ENCODE measurements around the gene JARID2. TPM values are rescaled to one million over a fixed set of nuclear protein-coding genes. Genes with fewer than 3 reads are reported as not detected.

Gene JARID2
- total RNA-seq, 1 experiment from 2014 or later: 180 TPM

DNA sequence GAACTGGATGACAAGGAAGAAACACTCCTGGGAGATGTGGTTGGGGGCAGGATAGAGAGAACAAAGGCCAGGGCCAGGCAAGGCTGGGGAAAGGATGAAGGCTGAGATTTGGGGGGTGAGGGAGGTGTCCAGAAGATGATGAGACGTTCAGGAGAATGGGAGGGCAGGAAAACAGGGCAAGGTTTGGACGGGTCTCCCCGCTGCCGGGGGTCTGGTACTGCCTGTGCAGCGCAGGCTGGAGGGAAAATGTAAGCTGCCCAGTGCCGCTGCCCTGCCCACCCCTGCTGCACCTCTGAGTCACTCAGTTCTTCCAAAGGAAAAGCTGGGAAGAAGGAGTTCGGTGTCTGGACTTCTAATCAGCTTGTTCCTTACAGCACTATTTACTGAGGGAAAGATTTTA lies 286.1 kb downstream of the JARID2 start:
- no peak for DNase-seq (ENCODE audit: low spot score)
- CTCF ChIA-PET: no interaction called here
- TF ChIP-seq, protein P1, sequence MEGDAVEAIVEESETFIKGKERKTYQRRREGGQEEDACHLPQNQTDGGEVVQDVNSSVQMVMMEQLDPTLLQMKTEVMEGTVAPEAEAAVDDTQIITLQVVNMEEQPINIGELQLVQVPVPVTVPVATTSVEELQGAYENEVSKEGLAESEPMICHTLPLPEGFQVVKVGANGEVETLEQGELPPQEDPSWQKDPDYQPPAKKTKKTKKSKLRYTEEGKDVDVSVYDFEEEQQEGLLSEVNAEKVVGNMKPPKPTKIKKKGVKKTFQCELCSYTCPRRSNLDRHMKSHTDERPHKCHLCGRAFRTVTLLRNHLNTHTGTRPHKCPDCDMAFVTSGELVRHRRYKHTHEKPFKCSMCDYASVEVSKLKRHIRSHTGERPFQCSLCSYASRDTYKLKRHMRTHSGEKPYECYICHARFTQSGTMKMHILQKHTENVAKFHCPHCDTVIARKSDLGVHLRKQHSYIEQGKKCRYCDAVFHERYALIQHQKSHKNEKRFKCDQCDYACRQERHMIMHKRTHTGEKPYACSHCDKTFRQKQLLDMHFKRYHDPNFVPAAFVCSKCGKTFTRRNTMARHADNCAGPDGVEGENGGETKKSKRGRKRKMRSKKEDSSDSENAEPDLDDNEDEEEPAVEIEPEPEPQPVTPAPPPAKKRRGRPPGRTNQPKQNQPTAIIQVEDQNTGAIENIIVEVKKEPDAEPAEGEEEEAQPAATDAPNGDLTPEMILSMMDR (IDR thresholded peaks at IDR 0.05): no peak
- TF ChIP-seq, protein P2, sequence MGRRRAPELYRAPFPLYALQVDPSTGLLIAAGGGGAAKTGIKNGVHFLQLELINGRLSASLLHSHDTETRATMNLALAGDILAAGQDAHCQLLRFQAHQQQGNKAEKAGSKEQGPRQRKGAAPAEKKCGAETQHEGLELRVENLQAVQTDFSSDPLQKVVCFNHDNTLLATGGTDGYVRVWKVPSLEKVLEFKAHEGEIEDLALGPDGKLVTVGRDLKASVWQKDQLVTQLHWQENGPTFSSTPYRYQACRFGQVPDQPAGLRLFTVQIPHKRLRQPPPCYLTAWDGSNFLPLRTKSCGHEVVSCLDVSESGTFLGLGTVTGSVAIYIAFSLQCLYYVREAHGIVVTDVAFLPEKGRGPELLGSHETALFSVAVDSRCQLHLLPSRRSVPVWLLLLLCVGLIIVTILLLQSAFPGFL (CRISPR knock-in tag; IDR thresholded peaks at IDR 0.05; ENCODE audit: borderline replicate concordance): no peak
- TF ChIP-seq RELA (CRISPR knock-in tag; IDR thresholded peaks at IDR 0.05; ENCODE audit: borderline replicate concordance) (no peak), SMAD3 (CRISPR knock-in tag; IDR thresholded peaks at IDR 0.05; ENCODE audit: borderline replicate concordance) (no peak), KAT7 (CRISPR knock-in tag; IDR thresholded peaks at IDR 0.05; ENCODE audit: borderline replicate concordance) (no peak), OVOL2 (CRISPR knock-in tag; IDR thresholded peaks at IDR 0.05; ENCODE audit: borderline replicate concordance) (no peak), MLX (CRISPR knock-in tag; IDR thresholded peaks at IDR 0.05) (no peak), ZNF232 (CRISPR knock-in tag; IDR thresholded peaks at IDR 0.05) (no peak), FOXP4 (CRISPR knock-in tag; IDR thresholded peaks at IDR 0.05) (no peak), JUN (CRISPR knock-in tag; IDR thresholded peaks at IDR 0.05) (no peak), NR1H2 (CRISPR knock-in tag; IDR thresholded peaks at IDR 0.05) (no peak), ETV6 (CRISPR knock-in tag; IDR thresholded peaks at IDR 0.05) (no peak)
- TF ChIP-seq, protein P3, sequence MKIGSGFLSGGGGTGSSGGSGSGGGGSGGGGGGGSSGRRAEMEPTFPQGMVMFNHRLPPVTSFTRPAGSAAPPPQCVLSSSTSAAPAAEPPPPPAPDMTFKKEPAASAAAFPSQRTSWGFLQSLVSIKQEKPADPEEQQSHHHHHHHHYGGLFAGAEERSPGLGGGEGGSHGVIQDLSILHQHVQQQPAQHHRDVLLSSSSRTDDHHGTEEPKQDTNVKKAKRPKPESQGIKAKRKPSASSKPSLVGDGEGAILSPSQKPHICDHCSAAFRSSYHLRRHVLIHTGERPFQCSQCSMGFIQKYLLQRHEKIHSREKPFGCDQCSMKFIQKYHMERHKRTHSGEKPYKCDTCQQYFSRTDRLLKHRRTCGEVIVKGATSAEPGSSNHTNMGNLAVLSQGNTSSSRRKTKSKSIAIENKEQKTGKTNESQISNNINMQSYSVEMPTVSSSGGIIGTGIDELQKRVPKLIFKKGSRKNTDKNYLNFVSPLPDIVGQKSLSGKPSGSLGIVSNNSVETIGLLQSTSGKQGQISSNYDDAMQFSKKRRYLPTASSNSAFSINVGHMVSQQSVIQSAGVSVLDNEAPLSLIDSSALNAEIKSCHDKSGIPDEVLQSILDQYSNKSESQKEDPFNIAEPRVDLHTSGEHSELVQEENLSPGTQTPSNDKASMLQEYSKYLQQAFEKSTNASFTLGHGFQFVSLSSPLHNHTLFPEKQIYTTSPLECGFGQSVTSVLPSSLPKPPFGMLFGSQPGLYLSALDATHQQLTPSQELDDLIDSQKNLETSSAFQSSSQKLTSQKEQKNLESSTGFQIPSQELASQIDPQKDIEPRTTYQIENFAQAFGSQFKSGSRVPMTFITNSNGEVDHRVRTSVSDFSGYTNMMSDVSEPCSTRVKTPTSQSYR (CRISPR knock-in tag; IDR thresholded peaks at IDR 0.05): no peak

DNA sequence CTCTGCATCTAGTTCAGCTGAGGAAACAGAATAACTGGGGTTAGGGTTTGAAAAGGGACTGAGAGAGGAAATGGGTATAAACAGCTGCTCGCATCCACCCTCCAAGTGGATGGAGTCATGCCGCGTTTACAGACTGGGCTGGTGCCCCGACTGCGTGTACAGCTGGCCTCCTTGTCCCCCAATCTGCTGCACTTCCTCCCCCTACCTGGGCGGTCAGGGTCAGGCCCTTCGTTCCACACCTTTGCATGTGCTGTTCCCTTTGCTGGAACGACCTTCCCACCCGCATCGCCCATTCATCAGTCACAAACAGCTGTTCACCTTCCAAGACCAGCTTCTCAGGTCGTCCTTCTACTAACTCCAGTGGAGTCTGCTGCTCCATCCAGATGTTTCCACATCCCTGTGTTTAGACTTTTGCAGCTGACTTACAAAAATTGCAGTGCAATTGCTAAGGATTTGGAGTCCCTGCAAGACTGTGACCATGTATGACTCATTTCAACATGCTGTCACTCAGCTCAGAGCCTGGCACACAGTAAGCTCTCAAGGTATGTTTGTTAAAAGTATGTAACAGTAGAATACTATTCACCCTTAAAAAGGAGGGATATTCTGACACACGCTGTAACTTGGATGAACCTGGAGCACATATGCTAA lies 287.6 kb downstream of the JARID2 start:
- ATAC-seq (no peak), DNase-seq (ENCODE audit: low spot score) (no peak)
- Mint-ChIP-seq H3K36me3 (peaks cover 31% of the 10 kb centered on the region), H3K9me3 (peaks cover 19% of the 10 kb centered on the region), H3K4me1 (no peaks in the 10 kb centered on the region), H3K27me3 (ENCODE audit: low read depth) (no peaks in the 10 kb centered on the region), H3K27ac (no peak overlapping the region), H3K4me3 (no peak overlapping the region)
- POLR2A ChIA-PET: no interaction called here
- CTCF ChIA-PET: no interaction called here
- TF ChIP-seq, protein P4, sequence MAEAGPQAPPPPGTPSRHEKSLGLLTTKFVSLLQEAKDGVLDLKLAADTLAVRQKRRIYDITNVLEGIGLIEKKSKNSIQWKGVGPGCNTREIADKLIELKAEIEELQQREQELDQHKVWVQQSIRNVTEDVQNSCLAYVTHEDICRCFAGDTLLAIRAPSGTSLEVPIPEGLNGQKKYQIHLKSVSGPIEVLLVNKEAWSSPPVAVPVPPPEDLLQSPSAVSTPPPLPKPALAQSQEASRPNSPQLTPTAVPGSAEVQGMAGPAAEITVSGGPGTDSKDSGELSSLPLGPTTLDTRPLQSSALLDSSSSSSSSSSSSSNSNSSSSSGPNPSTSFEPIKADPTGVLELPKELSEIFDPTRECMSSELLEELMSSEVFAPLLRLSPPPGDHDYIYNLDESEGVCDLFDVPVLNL (CRISPR knock-in tag; IDR thresholded peaks at IDR 0.05; ENCODE audit: borderline replicate concordance, low read depth): no peak
- TF ChIP-seq, protein P5, sequence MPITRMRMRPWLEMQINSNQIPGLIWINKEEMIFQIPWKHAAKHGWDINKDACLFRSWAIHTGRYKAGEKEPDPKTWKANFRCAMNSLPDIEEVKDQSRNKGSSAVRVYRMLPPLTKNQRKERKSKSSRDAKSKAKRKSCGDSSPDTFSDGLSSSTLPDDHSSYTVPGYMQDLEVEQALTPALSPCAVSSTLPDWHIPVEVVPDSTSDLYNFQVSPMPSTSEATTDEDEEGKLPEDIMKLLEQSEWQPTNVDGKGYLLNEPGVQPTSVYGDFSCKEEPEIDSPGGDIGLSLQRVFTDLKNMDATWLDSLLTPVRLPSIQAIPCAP (CRISPR knock-in tag; IDR thresholded peaks at IDR 0.05): no peak
- TF ChIP-seq ZNF532 (CRISPR knock-in tag; IDR thresholded peaks at IDR 0.05; ENCODE audit: borderline replicate concordance) (no peak), E2F1 (CRISPR knock-in tag; IDR thresholded peaks at IDR 0.05) (no peak), SP1 (CRISPR knock-in tag; conservative IDR thresholded peaks at IDR 0.05) (no peak)

More for the DNA sequence above, 286.1 kb downstream of the JARID2 start:
- POLR2A ChIA-PET: no interaction called here
- Mint-ChIP-seq H3K27ac (no peak overlapping the region), H3K36me3 (peaks cover 38% of the 10 kb centered on the region), H3K4me3 (no peak overlapping the region), H3K4me1 (peaks cover 3% of the 10 kb centered on the region; the same call in 1 of the 2 replicates), H3K9me3 (peaks cover 22% of the 10 kb centered on the region), H3K27me3 (ENCODE audit: low read depth) (no peaks in the 10 kb centered on the region)
- no peak for ATAC-seq

Data from WTC11 (cell line).